CD4-positive, alpha-beta T cell treated with Interleukin-15 for 1 hour (primary cell): ENCODE measurements around the gene BRF1.
A peak's percentile ranks its signal among the peaks of the same experiment; 100 is the strongest.

ENCODE experiments used
- DNase-seq: peaks from one replicate; pipeline ENCODE4 v3.0.0-alpha.2; 2020

The BRF1 gene

GRCh38 chr14:105168496-105168978 is 132.3 kb downstream of the BRF1 start, which contains the start of gene JAG2:
TSS of gene JAG2 (minus strand) at chr14:105168776. CDS start at chr14:105168420, 356 bp downstream.
- DNase-seq: peak; percentile 58

DNA sequence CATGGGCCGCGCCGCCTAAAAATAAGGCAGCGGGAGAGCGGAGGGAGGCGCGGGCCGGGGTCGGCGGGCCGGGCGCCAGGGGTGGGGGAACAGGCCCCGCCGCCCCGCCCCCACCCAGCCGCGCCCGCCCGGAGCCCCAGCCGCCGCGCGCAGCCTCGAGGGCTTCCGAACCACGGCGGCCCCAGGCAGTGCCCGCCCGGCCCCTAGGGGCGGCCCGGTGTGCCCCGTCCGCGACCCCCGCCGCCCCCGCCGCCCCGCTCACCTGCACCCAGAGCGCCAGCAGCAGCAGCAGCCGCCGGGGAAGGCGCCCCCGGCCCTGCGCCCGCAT is 132.7 kb downstream of the BRF1 start:
- no peak for DNase-seq

GRCh38 chr14:105167303-105168092 is 133.3 kb downstream of the BRF1 start:
- DNase-seq: no peak

GRCh38 chr14:105166571-105167302 is 134.1 kb downstream of the BRF1 start:
- no peak for DNase-seq

- no peak for DNase-seq
These were observed 134.9 kb downstream of the BRF1 start for GRCh38 chr14:105165761-105166485.

- DNase-seq: no peak
These were observed 135.6 kb downstream of the BRF1 start for GRCh38 chr14:105165134-105165704.

- DNase-seq: no peak
These were observed 137.6 kb downstream of the BRF1 start for GRCh38 chr14:105163040-105163742.

GRCh38 chr14:105162669-105162979 is 138.2 kb downstream of the BRF1 start:
- no peak for DNase-seq

GRCh38 chr14:105161964-105162668 is 138.7 kb downstream of the BRF1 start:
- DNase-seq: no peak

DNA sequence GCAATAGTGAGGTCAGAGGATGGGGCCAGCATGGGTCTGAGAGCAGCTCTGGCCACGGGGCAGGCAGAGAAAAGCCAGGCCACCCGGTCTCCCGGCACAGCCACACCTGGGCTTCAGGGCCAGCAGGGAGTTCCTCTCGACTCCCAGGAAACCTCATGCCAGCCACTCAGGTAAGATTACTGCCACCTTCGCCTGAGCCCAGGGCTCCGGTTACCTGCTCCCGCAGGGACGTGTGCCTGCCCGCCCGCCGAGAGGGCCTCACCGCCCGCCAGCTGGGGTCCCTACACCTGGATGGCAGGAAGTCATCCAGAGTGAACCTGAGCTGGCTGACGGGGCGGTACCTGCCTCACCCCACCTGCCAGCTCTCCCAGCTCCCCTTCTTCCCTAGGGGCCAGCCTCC is 139.5 kb downstream of the BRF1 start:
- no peak for DNase-seq

DNA sequence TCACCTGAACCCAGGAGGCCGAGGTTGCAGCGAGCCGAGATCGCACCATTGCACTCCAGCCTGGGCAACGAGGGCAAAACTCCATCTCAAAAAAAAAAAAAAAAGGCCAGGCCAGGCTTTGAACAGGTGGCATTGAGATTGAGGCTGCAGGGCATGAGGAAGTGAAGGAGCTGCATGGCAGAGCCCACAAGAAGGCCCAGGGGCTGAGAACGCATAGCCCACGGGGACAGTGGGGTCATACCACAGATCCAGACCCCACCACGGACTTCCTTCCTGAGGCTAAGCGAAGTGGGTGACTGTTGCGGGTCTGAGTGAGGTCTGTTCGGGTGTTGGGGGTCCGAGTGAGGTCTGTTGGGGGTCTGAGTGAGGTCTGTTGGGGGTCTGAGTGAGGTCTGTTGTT is 140.0 kb downstream of the BRF1 start:
- no peak for DNase-seq

DNA sequence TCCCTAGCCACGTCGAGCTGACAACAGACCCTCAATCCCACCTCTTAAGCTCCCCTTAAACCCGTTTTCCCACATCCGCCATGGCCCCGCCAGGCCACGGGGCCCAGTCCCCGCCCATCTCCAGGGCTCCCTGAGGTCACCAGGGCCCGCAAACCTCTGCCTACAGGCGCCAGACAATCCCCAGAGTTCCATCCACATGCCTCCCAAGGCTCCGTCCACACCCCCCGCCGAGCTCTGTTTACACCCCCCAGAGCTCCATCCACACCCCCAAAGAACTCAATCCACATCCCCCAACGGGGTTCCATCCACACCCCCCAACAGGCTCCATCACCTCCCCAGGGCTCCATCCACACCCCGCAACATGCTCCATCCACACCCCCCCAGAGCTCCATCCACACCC is 141.5 kb downstream of the BRF1 start:
- no peak for DNase-seq
